ENCODE data around the gene DNAH17. TPM values are rescaled to one million over a fixed set of nuclear protein-coding genes. Genes with fewer than 3 reads are reported as not detected.

The DNAH17 gene
- total RNA-seq, 4 donors from 2014 or later: under 0.01 TPM; not detected in 2

DNA sequence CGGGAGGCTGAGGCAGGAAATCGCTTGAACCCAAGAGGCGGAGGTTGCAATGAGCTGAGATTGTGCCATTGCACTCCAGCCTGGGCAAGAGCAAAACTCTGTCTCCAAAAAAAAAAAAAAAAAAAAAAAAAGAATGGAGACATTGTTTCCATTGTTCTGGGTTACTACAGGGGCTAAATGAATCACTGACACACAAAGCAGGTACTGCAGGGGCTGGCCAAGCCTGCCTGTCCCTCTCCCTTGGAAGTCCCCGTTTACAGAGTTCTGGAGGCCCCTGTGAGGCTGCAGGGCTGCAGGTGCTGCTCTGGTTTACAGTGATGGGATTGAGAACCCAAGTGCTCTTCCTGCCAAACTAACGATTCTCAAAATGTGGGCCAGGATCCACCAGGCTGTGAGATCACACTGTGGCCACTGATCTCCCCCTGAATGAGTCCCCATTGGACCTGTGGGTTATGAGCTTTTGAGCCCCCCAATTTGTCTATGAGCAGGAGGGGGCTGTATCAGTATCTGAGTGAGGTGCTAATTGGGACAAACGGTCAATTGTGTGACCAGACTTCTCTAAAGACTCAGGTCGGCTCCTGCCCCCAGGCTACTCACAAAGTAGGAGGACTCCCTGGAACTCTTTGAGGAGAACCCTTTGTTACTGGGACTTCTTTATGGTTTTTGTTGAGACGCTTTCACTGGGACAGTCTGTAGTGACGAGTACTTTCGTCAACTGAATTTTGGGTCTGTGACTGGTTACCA lies 39.0 kb downstream of the DNAH17 start:
- WGBS, 2 donors: 54 to 57% methylated on average over 10 of the region's 10 CpGs
- Histone ChIP-seq H3K36me3 (no peaks in the 10 kb centered on the region), H3K27ac (no peak overlapping the region), H3K27me3 (peaks cover 0 to 3% of the 10 kb centered on the region in 2 donors), H3K4me3 (no peak overlapping the region), H3K9me3 (no peaks in the 10 kb centered on the region), H3K4me1 (no peaks in the 10 kb centered on the region)
- TF ChIP-seq EP300 (IDR thresholded peaks at IDR 0.05): no peak
- TF ChIP-seq POLR2A (IDR thresholded peaks at IDR 0.05): no peak
- TF ChIP-seq CTCF (IDR thresholded peaks at IDR 0.05): no peak
- DNase-seq (ENCODE audit: low spot score in 2 of 2): no peak

DNA sequence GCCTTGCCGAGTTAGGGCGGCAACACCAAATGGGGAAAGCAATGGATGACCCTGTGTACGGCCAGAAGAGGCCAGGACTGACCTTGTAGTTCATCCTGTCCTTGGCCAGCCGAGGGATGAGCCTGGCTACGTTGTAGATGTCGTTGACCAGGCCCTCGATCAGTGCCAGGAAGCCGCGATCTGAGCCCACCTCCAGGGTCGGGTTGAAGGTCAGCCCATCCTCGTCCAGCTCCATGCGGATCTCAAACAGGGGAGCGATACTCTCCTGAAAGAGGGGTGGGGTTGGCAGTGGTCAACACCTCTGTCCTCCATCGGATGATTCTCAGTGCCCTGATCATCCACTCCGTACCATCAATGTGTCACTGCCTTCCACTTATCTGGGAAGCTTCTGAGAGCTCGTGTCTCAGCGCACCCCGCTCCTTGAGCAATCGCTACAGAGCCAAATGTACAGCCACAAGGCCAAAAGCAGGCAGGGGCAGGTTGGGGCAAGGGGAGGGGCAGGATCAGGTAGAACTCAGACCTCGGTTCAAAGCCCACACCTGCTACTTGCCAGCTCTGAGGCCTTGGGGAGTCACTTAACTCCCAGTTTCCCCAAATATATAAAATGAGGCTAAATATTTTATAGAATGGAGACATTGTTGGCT lies 39.9 kb downstream of the DNAH17 start:
- Histone ChIP-seq H3K4me1 (no peaks in the 10 kb centered on the region), H3K4me3 (no peak overlapping the region), H3K36me3 (no peaks in the 10 kb centered on the region), H3K27me3 (peaks cover 0 to 3% of the 10 kb centered on the region in 2 donors), H3K27ac (no peak overlapping the region), H3K9me3 (no peaks in the 10 kb centered on the region)
- no peak for DNase-seq (ENCODE audit: low spot score in 2 of 2)
- TF ChIP-seq EP300 (IDR thresholded peaks at IDR 0.05) (no peak), POLR2A (IDR thresholded peaks at IDR 0.05) (no peak), CTCF (IDR thresholded peaks at IDR 0.05) (no peak)
- WGBS, 2 donors: 93% methylated on average over 20 of the region's 20 CpGs

DNA sequence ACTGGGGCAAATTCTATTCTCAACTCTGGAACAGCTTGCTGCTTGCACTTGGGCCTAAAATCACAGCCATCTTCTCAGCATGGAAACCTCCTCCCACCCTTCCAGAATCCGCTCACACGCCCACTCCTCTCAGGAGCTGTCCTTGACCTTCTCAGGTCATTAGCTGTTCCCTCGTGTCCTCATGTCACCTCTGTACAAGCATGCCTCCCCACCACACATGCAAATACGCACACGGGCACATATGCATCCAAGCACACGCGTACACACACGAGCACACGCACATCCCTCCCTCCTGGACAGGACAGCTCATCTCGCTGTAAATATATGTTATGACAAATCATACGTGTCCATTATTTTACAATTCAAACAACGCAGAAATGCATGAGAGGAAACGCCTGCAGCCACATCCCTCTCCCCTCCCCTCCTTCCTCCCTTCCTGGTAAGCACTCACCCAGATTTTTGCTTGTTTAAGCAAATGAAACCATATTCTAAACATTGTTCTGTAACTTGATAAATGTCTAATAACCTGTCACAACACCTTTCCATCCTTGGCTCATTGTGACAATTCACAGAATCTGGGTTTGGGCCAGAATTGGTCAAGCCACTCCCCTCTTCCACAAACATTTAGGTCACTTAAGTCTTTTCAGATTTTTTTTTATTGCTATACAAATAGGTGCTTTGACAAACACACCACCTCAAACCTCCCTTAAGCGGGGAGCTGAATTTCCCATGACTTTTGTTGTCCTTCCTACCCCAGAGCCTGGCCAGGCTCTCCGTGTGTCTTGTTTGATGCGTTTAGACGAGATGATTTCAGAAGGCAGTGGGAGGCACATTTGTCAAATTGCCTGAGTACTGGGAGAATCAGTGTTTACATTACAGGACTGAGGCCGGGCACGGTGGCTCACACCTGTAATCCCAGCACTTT lies 41.7 kb downstream of the DNAH17 start:
- no peaks in the 10 kb centered on the region for H3K36me3 ChIP-seq
- H3K4me3 ChIP-seq: no peak overlapping the region
- no peaks in the 10 kb centered on the region for H3K4me1 ChIP-seq
- no peak overlapping the region for H3K27ac ChIP-seq
- no peak for DNase-seq (ENCODE audit: low spot score in 2 of 2)
- 65 to 72% methylated on average over 19 of the region's 19 CpGs for WGBS, 2 donors
- peaks cover 0 to 3% of the 10 kb centered on the region in 2 donors for H3K27me3 ChIP-seq
- TF ChIP-seq POLR2A (IDR thresholded peaks at IDR 0.05) (no peak), EP300 (IDR thresholded peaks at IDR 0.05) (no peak), CTCF (IDR thresholded peaks at IDR 0.05) (no peak)
- no peaks in the 10 kb centered on the region for H3K9me3 ChIP-seq

- H3K4me1 ChIP-seq: no peaks in the 10 kb centered on the region
- no peak overlapping the region for H3K27ac ChIP-seq
- 67 to 76% methylated on average over 3 to 6 of the region's 6 CpGs for WGBS, 2 donors
- no peaks in the 10 kb centered on the region for H3K9me3 ChIP-seq
- no peak for TF ChIP-seq CTCF (IDR thresholded peaks at IDR 0.05)
- TF ChIP-seq POLR2A (IDR thresholded peaks at IDR 0.05): no peak
- TF ChIP-seq EP300 (IDR thresholded peaks at IDR 0.05): no peak
- H3K36me3 ChIP-seq: no peaks in the 10 kb centered on the region
- no peak overlapping the region for H3K4me3 ChIP-seq
- no peak for DNase-seq (ENCODE audit: low spot score in 2 of 2)
- peaks cover 0 to 3% of the 10 kb centered on the region in 2 donors for H3K27me3 ChIP-seq
Measured at GRCh38 chr17:78534492-78535272, 42.5 kb downstream of the DNAH17 start.
